RWPE1 (cell line): ENCODE results near the gene CIAO2A.

Experiments
- CTCF ChIA-PET: fragments of 350-600 bp; sonication (Branson Sonifier 250); formaldehyde crosslinking; extraction: SDS; loops from one replicate; lab custom pipeline; 2021; lab: Yijun Ruan, JAX
- POLR2A ChIA-PET: fragments of 400-600 bp; formaldehyde crosslinking; extraction: SDS; loops from one replicate; lab custom pipeline; 2020; ENCODE audit warnings: antibody characterized with exemption; ENCODE audit not compliant: low non-redundant PET; lab: Yijun Ruan, JAX
- DNase-seq: peaks from one replicate; pipeline ENCODE4 v3.0.0; 2012; ENCODE audit warnings: low spot score
- H3K27ac ChIP-seq: fragments of 450-650 bp; 2 replicates; pipeline ENCODE4 v1.5.1; 2017
- CTCF ChIP-seq: fragments of 450-650 bp; conservative IDR thresholded peaks from 2 replicates; pipeline ENCODE4 v1.5.1; 2017; ENCODE audit warnings: low read depth, mild to moderate bottlenecking

Gene CIAO2A

DNA sequence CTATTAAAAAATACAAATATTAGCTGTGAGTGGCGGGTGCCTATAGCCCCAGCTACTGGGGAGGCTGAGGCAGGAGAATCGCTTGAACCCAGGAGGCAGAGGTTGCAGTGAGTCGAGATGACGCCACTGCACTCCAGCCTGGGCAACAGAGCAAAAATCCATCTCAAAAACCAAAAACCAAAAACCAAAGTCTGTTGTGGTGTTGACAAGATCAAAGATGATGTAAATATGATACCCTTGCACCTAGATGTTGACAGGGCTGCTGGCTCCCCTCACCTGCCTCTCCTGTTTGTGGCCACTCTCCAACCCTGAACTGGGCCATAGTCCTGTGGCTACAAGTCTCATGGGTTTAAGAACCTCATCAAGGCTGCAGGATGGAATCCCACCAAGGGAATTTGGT is 63.5 kb downstream of the CIAO2A start:
- ChIA-PET POLR2A (no interaction called here), CTCF (no interaction called here)
- no peak for DNase-seq
- no peak overlapping the region for H3K27ac ChIP-seq
- TF ChIP-seq CTCF = no peak

DNA sequence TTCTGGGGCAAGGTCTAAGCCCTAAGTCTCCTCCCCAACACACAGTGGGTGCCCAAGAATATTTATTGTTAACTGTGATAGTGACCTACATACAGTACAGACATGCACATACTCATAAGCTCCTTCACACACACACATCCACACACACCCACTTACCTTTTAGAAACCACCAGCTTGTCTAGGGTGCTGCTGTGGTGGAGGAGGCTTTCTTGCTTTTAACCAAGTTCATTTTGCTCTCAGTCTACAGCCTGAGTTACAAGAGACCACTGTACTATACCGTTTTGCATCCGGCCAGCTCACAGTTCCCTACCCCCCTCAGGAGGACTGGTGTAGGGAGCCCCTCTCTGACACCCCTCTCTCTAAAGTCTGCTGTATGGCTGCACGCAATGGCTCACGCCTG is 64.0 kb downstream of the CIAO2A start:
- ChIA-PET CTCF (no interaction called here), POLR2A (no interaction called here)
- no peak overlapping the region for H3K27ac ChIP-seq
- no peak for TF ChIP-seq CTCF
- no peak for DNase-seq

DNA sequence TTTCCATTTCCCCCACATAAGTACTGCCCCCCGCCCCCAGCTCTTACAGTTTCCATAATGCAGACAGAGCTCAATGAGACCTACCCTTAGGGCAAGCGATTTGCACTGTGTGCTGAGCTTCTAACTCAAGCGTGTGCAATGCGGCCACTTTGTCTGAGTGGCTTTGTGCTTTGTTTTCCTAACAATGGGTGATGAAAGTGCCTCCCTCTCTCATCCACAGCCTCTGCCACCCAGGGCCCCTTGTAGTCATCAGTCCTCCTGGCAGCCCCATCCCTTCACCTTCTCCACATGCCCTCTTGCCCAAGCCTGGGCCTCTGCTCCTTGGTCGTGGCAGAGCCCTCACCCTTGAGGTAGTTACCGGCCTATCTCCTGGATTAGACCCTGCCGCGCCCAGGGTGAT is 64.5 kb downstream of the CIAO2A start:
- DNase-seq = no peak
- TF ChIP-seq CTCF = no peak
- H3K27ac ChIP-seq = no peak overlapping the region
- CTCF ChIA-PET = interaction anchor here (0.6 kb wide), 1 partner anchor 581 kb away, joined by 3 read pairs; no protein-coding TSS in a partner anchor
- POLR2A ChIA-PET = no interaction called here

GRCh38 chr15:64026591-64026990 is 67.0 kb downstream of the CIAO2A start:
- TF ChIP-seq CTCF = no peak
- ChIA-PET CTCF (no interaction called here), POLR2A (no interaction called here)
- no peak for DNase-seq
- H3K27ac ChIP-seq = no peak overlapping the region

DNA sequence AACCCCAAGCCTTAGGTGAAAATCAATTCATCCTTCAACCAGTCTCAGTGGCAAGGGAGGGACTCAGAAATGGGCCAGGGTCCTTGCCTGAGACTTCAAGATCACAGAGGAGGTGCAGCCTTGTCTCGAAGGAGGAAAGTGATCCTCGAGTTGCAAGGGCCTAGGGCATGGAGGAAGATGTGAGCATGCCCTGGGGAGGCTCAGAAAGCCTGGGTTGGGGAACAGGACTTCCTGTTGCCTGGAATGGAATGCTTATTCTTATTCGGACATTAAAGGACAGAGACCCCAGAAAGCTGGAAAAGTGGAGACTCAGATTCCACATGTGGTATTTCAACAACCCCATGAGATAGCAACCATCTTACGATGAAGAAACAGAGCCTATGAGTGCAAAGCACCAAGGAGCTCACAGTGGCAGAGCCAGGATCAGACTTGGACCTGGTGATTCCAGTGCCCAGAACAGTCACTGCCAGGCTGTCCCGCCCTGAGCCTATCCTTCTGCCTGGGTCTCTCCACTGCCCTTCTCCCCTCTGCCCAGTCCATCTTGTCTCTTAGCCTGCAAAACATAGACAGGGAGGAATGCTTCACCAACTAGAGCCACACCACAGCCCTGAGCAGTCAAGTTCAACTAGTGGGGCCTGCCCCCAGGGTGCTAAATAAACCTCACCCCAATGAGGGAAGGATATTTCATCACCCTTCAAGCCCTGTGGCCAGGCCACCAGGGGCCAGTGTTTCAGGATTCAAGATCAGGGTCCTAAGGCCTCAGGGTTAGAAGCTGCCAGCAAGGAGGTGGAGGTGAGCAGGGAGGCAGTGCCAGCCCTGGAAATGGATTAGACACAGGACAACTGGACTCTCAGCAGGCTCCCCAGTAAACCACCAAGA is 69.2 kb downstream of the CIAO2A start:
- H3K27ac ChIP-seq = no peak overlapping the region
- ChIA-PET CTCF (interaction anchor here (0.6 to 1.4 kb wide), 3 partner anchors 22 to 461 kb away, joined by 3 to 4 read pairs (median 3); partner anchors contain the start of gene DAPK2), POLR2A (no interaction called here)
- no peak for DNase-seq
- TF ChIP-seq CTCF = no peak

DNA sequence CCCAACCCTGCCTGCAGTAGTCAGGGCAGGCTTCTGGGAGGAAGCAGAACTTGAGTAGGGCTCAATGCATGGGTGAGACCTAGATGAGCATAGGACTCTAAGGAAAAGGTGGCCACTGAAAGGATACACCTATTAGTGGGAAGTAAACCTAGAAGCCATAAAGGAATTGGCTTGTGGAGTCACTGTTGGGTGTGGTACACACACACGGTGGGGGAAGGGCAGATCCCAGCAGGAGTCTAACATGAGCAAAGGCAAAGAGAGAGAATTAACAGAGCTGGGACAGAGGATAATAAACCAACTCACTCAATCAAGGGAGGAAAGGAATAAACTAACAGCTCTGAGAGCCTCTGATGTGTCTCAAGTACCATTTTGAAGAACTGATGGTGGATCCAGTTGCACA is 70.4 kb downstream of the CIAO2A start:
- POLR2A ChIA-PET = no interaction called here
- no peak for TF ChIP-seq CTCF
- CTCF ChIA-PET = interaction anchor here (0.6 kb wide), 1 partner anchor 78 kb away, joined by 3 read pairs; no protein-coding TSS in a partner anchor
- H3K27ac ChIP-seq = no peak overlapping the region
- DNase-seq = no peak
